HEK293 (cell line): ENCODE measurements around the gene CCHCR1.

Source experiments
- CTCF ChIA-PET: fragments of 350-600 bp; formaldehyde crosslinking; extraction: SDS; loops from one replicate; lab custom pipeline; 2021; ENCODE audit warnings: antibody characterized with exemption; lab: Yijun Ruan, JAX
- POLR2A ChIA-PET: fragments of 300-600 bp; formaldehyde crosslinking; extraction: SDS; loops from one replicate; lab custom pipeline; 2020; ENCODE audit warnings: antibody characterized with exemption, inconsistent platforms; lab: Yijun Ruan, JAX
- H3K27ac ChIP-seq: fragments of 200-500 bp; sonication (Bioruptor generic); 2 replicates; pipeline ENCODE4 v1.5.1; 2014; ENCODE audit warnings: low read depth, low read length, control low read depth, inconsistent platforms; ENCODE audit errors: extremely low read depth
- H3K36me3 ChIP-seq, 2 experiments: fragments of 200-500 bp in 1 of 2; sonication (Bioruptor generic) in 1 of 2; 1 replicate in 1 of 2; 2 replicates in 1 of 2; pipeline ENCODE4 v1.5.1; 2014 to 2017; ENCODE audit warnings: inconsistent platforms in 2 of 2, low read length in 2 of 2; ENCODE audit not compliant: control insufficient read depth in 2 of 2, insufficient read depth in 1 of 2
- H3K4me1 ChIP-seq: fragments of 200-500 bp; sonication (Bioruptor generic); 2 replicates; pipeline ENCODE4 v1.5.1; 2014; ENCODE audit warnings: mild to moderate bottlenecking, low read length, inconsistent platforms; ENCODE audit not compliant: control insufficient read depth, insufficient read depth
- H3K4me3 ChIP-seq: 2 replicates; pipeline ENCODE4 v1.5.1; 2011; ENCODE audit warnings: low read depth, mild to moderate bottlenecking, control low read depth, low read length, moderate library complexity
- H3K9me3 ChIP-seq: fragments of 200-500 bp; sonication (Bioruptor generic); 2 replicates; pipeline ENCODE4 v1.5.1; 2014; ENCODE audit warnings: low read depth, low read length, inconsistent platforms; ENCODE audit not compliant: control insufficient read depth, insufficient read depth
- BCL6B ChIP-seq: fragments of 450-650 bp; formaldehyde crosslinking; IDR thresholded peaks from 2 replicates; pipeline ENCODE4 v1.5.1; 2017; ENCODE audit warnings: missing biosample characterization, missing genetic modification characterization
- GLI4 ChIP-seq: fragments of 450-650 bp; formaldehyde crosslinking; IDR thresholded peaks from 2 replicates; pipeline ENCODE4 v1.5.1; 2016; ENCODE audit warnings: missing biosample characterization, missing genetic modification characterization
- KLF7 ChIP-seq: fragments of 450-650 bp; formaldehyde crosslinking; IDR thresholded peaks from 2 replicates; pipeline ENCODE4 v1.5.1; 2016; ENCODE audit warnings: missing biosample characterization, missing genetic modification characterization, borderline replicate concordance
- MYNN ChIP-seq: fragments of 450-650 bp; formaldehyde crosslinking; IDR thresholded peaks from 2 replicates; pipeline ENCODE4 v1.5.1; 2016; ENCODE audit warnings: missing biosample characterization, missing genetic modification characterization, borderline replicate concordance
- PRDM4 ChIP-seq: fragments of 450-650 bp; formaldehyde crosslinking; IDR thresholded peaks from 2 replicates; pipeline ENCODE4 v1.5.1; 2017; ENCODE audit warnings: missing biosample characterization, missing genetic modification characterization
- REST ChIP-seq: fragments of 450-650 bp; formaldehyde crosslinking; IDR thresholded peaks from 2 replicates; pipeline ENCODE4 v1.5.1; 2016; ENCODE audit warnings: missing biosample characterization, missing genetic modification characterization
- SCRT2 ChIP-seq: fragments of 450-650 bp; formaldehyde crosslinking; IDR thresholded peaks from 2 replicates; pipeline ENCODE4 v1.5.1; 2016; ENCODE audit warnings: missing biosample characterization, missing genetic modification characterization
- SP7 ChIP-seq: fragments of 450-650 bp; formaldehyde crosslinking; IDR thresholded peaks from 2 replicates; pipeline ENCODE4 v1.5.1; 2016; ENCODE audit warnings: missing biosample characterization, missing genetic modification characterization
- YY2 ChIP-seq: fragments of 450-650 bp; formaldehyde crosslinking; IDR thresholded peaks from 2 replicates; pipeline ENCODE4 v1.5.1; 2016; ENCODE audit warnings: missing biosample characterization, missing genetic modification characterization
- ZNF112 ChIP-seq: fragments of 450-650 bp; formaldehyde crosslinking; IDR thresholded peaks from 2 replicates; pipeline ENCODE4 v1.5.0; 2017; ENCODE audit warnings: missing biosample characterization, missing genetic modification characterization
- ZNF146 ChIP-seq: fragments of 450-650 bp; formaldehyde crosslinking; IDR thresholded peaks from 2 replicates; pipeline ENCODE4 v1.5.1; 2016; ENCODE audit warnings: missing biosample characterization, missing genetic modification characterization
- ZNF26 ChIP-seq: fragments of 450-650 bp; formaldehyde crosslinking; IDR thresholded peaks from 2 replicates; pipeline ENCODE4 v1.5.1; 2016; ENCODE audit warnings: missing biosample characterization, missing genetic modification characterization
- ZNF274 ChIP-seq, 2 experiments: fragments of 200-500 bp in 1 of 2; fragments of 450-650 bp in 1 of 2; sonication (Bioruptor generic) in 1 of 2; formaldehyde crosslinking in 1 of 2; IDR thresholded peaks; 2 replicates each; pipeline versions ENCODE4 v1.5.1 to v1.6.1; 2014 to 2016; ENCODE audit warnings: borderline replicate concordance in 1 of 2, inconsistent platforms in 1 of 2, low read length in 1 of 2, missing biosample characterization in 1 of 2, missing genetic modification characterization in 1 of 2
- ZNF335 ChIP-seq: fragments of 450-650 bp; formaldehyde crosslinking; conservative IDR thresholded peaks from 2 replicates; pipeline ENCODE4 v1.5.1; 2016; ENCODE audit warnings: missing biosample characterization, missing genetic modification characterization
- ZNF366 ChIP-seq: fragments of 450-650 bp; formaldehyde crosslinking; conservative IDR thresholded peaks from 2 replicates; pipeline ENCODE4 v1.5.1; 2016; ENCODE audit warnings: missing biosample characterization, missing genetic modification characterization
- ZNF423 ChIP-seq: fragments of 450-650 bp; formaldehyde crosslinking; IDR thresholded peaks from 2 replicates; pipeline ENCODE4 v1.5.1; 2016; ENCODE audit warnings: missing biosample characterization, missing genetic modification characterization
- ZNF621 ChIP-seq: fragments of 450-650 bp; formaldehyde crosslinking; IDR thresholded peaks from 2 replicates; pipeline ENCODE4 v1.5.1; 2017; ENCODE audit warnings: missing biosample characterization, missing genetic modification characterization
- ZNF623 ChIP-seq: fragments of 450-650 bp; formaldehyde crosslinking; IDR thresholded peaks from 2 replicates; pipeline ENCODE4 v1.5.1; 2016; ENCODE audit warnings: missing biosample characterization, missing genetic modification characterization
- ZNF654 ChIP-seq: fragments of 450-650 bp; formaldehyde crosslinking; IDR thresholded peaks from 2 replicates; pipeline ENCODE4 v1.5.1; 2016; ENCODE audit warnings: low read depth, missing biosample characterization, missing genetic modification characterization
- ZNF707 ChIP-seq: fragments of 450-650 bp; formaldehyde crosslinking; IDR thresholded peaks from 2 replicates; pipeline ENCODE4 v1.5.1; 2016; ENCODE audit warnings: missing biosample characterization, missing genetic modification characterization

CCHCR1 gene

GRCh38 chr6:31161216-31162126, 3.9 kb upstream of the CCHCR1 start:
- CTCF ChIA-PET = no interaction called here
- no peaks in the 10 kb centered on the region for H3K9me3 ChIP-seq
- no peak overlapping the region for H3K4me3 ChIP-seq
- POLR2A ChIA-PET = interaction anchor here (0.7 kb wide), 1 partner anchor 967 kb away, joined by 3 read pairs; the partner anchor contains the start of gene ATF6B
- TF ChIP-seq SP7 (no peak), ZNF423 (no peak), SCRT2 (tag by site-specific recombination) (peak; percentile 76)
- no peak overlapping the region for H3K27ac ChIP-seq
- peaks cover 9% of the 10 kb centered on the region for H3K4me1 ChIP-seq
- H3K36me3 ChIP-seq = peaks cover 14 to 50% of the 10 kb centered on the region in 2 experiments

- Histone ChIP-seq H3K36me3 (peaks cover 23 to 69% of the 10 kb centered on the region in 2 experiments), H3K4me1 (peaks cover 9% of the 10 kb centered on the region), H3K27ac (peak overlapping the region; percentile 70), H3K4me3 (peak overlapping the region; percentile 62), H3K9me3 (no peaks in the 10 kb centered on the region)
- POLR2A ChIA-PET = interaction anchor here (0.6 to 1.6 kb wide), 13 partner anchors 13 to 542 kb away, joined by 3 to 7 read pairs (median 3); partner anchors contain the start of genes HLA-B, MRPS18B and PPP1R10
- CTCF ChIA-PET = interaction anchor here (0.6 to 2.0 kb wide), 18 partner anchors 14 to 676 kb away, joined by 3 to 11 read pairs (median 4); partner anchors contain the start of gene PSORS1C2
- TF ChIP-seq ZNF146 (no peak), MYNN (tag by site-specific recombination) (no peak), ZNF366 (tag by site-specific recombination) (no peak), ZNF26 (tag by site-specific recombination) (no peak), BCL6B (no peak), ZNF707 (tag by site-specific recombination) (no peak), PRDM4 (tag by site-specific recombination) (no peak), KLF7 (peak; percentile 87; the same call in 1 of the 2 replicates), ZNF621 (tag by site-specific recombination) (no peak), YY2 (tag by site-specific recombination) (no peak), REST (no peak), ZNF654 (tag by site-specific recombination) (no peak), ZNF335 (tag by site-specific recombination) (peak; percentile 76), GLI4 (tag by site-specific recombination) (no peak), ZNF623 (tag by site-specific recombination) (no peak), ZNF274 (IDR thresholded peaks at IDR 0.05; ENCODE audit: low read length) (no peak), ZNF274 (tag by site-specific recombination; IDR thresholded peaks at IDR 0.05; ENCODE audit: borderline replicate concordance) (no peak), ZNF112 (tag by site-specific recombination) (no peak)
Measured at GRCh38 chr6:31158863-31159855, 1.6 kb upstream of the CCHCR1 start.
